HCT116 (cell line): ENCODE data around the gene STUM. TPM values are rescaled to one million over a fixed set of nuclear protein-coding genes. Genes with fewer than 3 reads are reported as not detected.
"Not testable (repeated sequence)": the region's sequence is repeated elsewhere in the genome, so short reads cannot be mapped to it uniquely, and the experiment has no call there.

Source experiments
- ATAC-seq: fragments of 200-7000 bp; cut with Tn5 transposase; 2 replicates; pipeline ENCODE4 v1.9.1; 2020; ENCODE audit warnings: mild to moderate bottlenecking, moderate library complexity
- BruUV-seq: library from RNA; stranded (reverse); fragments of 400-500 nt; replicated peaks from 2 replicates; lab custom pipeline; 2021; lab: Mats Ljungman, UMichigan
- CTCF ChIA-PET: fragments of 300-600 bp; sonication (Branson Sonifier 250); formaldehyde crosslinking; loops from one replicate; lab custom pipeline; 2021; ENCODE audit warnings: antibody characterized with exemption; lab: Charles Lee
- POLR2A ChIA-PET: fragments of 300-600, 350-600 bp; sonication (Branson Sonifier 250); formaldehyde crosslinking; loops from one replicate; lab custom pipeline; 2021; ENCODE audit warnings: antibody characterized with exemption; lab: Charles Lee
- RAD21 ChIA-PET, 2 experiments: fragments of 300-600 bp; sonication (Branson Sonifier 250); formaldehyde crosslinking; loops; one replicate each; lab custom pipeline; 2023; ENCODE audit warnings: low total read pairs in 2 of 2; ENCODE audit not compliant: uncharacterized antibody in 2 of 2, unreplicated experiment in 2 of 2, low non-redundant PET in 1 of 2; lab: Charles Lee
- DNase-seq: peaks from one replicate; pipeline ENCODE4 v3.0.0-alpha.2; 2010; ENCODE audit warnings: low read depth, low spot score
- H2AFZ ChIP-seq: fragments of 200-600 bp; shearing (Covaris generic), sonication (generic); 2 replicates; pipeline ENCODE4 v1.6.1; 2017; ENCODE audit warnings: low read depth, mixed run types, mixed read lengths, antibody characterized with exemption, low read length; ENCODE audit not compliant: poor library complexity, severe bottlenecking
- H3K27ac ChIP-seq: 2 replicates; pipeline ENCODE4 v1.5.1; 2012; ENCODE audit warnings: low read depth, low read length
- H3K27me3 ChIP-seq: fragments of 200-600 bp; sonication (generic); 2 replicates; pipeline ENCODE4 v1.6.1; 2016; ENCODE audit warnings: mixed run types, low read length, mixed read lengths; ENCODE audit not compliant: insufficient read depth
- H3K36me3 ChIP-seq, 2 experiments: fragments of 200-500 bp in 1 of 2; fragments of 200-600 bp in 1 of 2; sonication (Bioruptor generic) in 1 of 2; sonication (generic) in 1 of 2; 2 replicates each; pipeline versions ENCODE4 v1.5.1 to v1.6.1; 2014 to 2016; ENCODE audit warnings: low read length in 2 of 2, inconsistent platforms in 1 of 2, mixed read lengths in 1 of 2, mixed run types in 1 of 2; ENCODE audit not compliant: insufficient read depth in 2 of 2, control insufficient read depth in 1 of 2
- H3K4me1 ChIP-seq, 2 experiments: fragments of 200-600 bp in 1 of 2; sonication (generic) in 1 of 2; 2 replicates each; pipeline versions ENCODE4 v1.5.1 to v1.6.1; 2012 to 2017; ENCODE audit warnings: low read length in 2 of 2, inconsistent platforms in 1 of 2, mild to moderate bottlenecking in 1 of 2, mixed read lengths in 1 of 2, mixed run types in 1 of 2, moderate library complexity in 1 of 2; ENCODE audit not compliant: insufficient read depth in 2 of 2, control insufficient read depth in 1 of 2
- H3K4me2 ChIP-seq: fragments of 200-600 bp; sonication (generic); 2 replicates; pipeline ENCODE4 v1.6.1; 2017; ENCODE audit warnings: mixed run types, low read length, mixed read lengths
- H3K4me3 ChIP-seq, 2 experiments: fragments of 200-600 bp in 1 of 2; sonication (generic) in 1 of 2; replicated peaks in 1 of 2; 2 replicates each; pipeline ENCODE4 v1.5.1; 2011 to 2016; ENCODE audit warnings: low read length in 2 of 2, control low read depth in 1 of 2, low read depth in 1 of 2, mild to moderate bottlenecking in 1 of 2, mixed read lengths in 1 of 2, mixed run types in 1 of 2
- H3K79me2 ChIP-seq: fragments of 200-600 bp; sonication (generic); 2 replicates; pipeline ENCODE4 v1.6.1; 2017; ENCODE audit warnings: mild to moderate bottlenecking, mixed run types, low read length, moderate library complexity, mixed read lengths; ENCODE audit not compliant: insufficient read depth
- H3K9ac ChIP-seq: fragments of 200-600 bp; sonication (generic); 2 replicates; pipeline ENCODE4 v1.6.1; 2016; ENCODE audit warnings: low read length, mixed read lengths
- H3K9me2 ChIP-seq: fragments of 200-600 bp; sonication (generic), shearing (Covaris generic); 2 replicates; pipeline ENCODE4 v1.6.1; 2017; ENCODE audit warnings: mixed run types, mild to moderate bottlenecking, moderate library complexity; ENCODE audit not compliant: insufficient read depth
- H3K9me3 ChIP-seq, 2 experiments: fragments of 200-500 bp in 1 of 2; fragments of 200-600 bp in 1 of 2; sonication (Bioruptor generic) in 1 of 2; sonication (generic) in 1 of 2; 2 replicates each; pipeline ENCODE4 v1.6.1; 2014 to 2017; ENCODE audit warnings: low read length in 2 of 2, mixed read lengths in 2 of 2, inconsistent platforms in 1 of 2, low read depth in 1 of 2, mild to moderate bottlenecking in 1 of 2, mixed run types in 1 of 2, moderate library complexity in 1 of 2; ENCODE audit not compliant: control insufficient read depth in 1 of 2, insufficient read depth in 1 of 2
- H4K20me1 ChIP-seq: fragments of 200-600 bp; sonication (generic), shearing (Covaris generic); 2 replicates; pipeline ENCODE4 v1.6.1; 2017; ENCODE audit warnings: mixed run types, mild to moderate bottlenecking, moderate library complexity; ENCODE audit not compliant: insufficient read depth
- CEBPB ChIP-seq: IDR thresholded peaks from 2 replicates; pipeline ENCODE4 v1.6.1; 2012; ENCODE audit warnings: low read depth
- EGR1 ChIP-seq: IDR thresholded peaks from 2 replicates; pipeline ENCODE4 v1.6.1; 2012; ENCODE audit warnings: low read depth
- ELF1 ChIP-seq: IDR thresholded peaks from 2 replicates; pipeline ENCODE4 v1.6.1; 2012; ENCODE audit warnings: low read depth, borderline replicate concordance
- JUND ChIP-seq: IDR thresholded peaks from 2 replicates; pipeline ENCODE4 v1.6.1; 2012
- POLR2A ChIP-seq: IDR thresholded peaks from 2 replicates; pipeline ENCODE4 v1.7.0; 2011; ENCODE audit warnings: borderline replicate concordance; ENCODE audit not compliant: insufficient read depth, insufficient read length; ENCODE audit errors: extremely low read depth
- POLR2AphosphoS5 ChIP-seq: IDR thresholded peaks from 2 replicates; pipeline ENCODE4 v1.6.1; 2011; ENCODE audit warnings: mild to moderate bottlenecking, low read depth, low read length, moderate library complexity
- RAD21 ChIP-seq: IDR thresholded peaks from 2 replicates; pipeline ENCODE4 v1.6.1; 2012; ENCODE audit warnings: low read depth, mild to moderate bottlenecking
- TCF7L2 ChIP-seq: IDR thresholded peaks from 2 replicates; pipeline ENCODE4 v1.7.0; 2011; ENCODE audit warnings: borderline replicate concordance, inconsistent platforms; ENCODE audit not compliant: insufficient read depth, insufficient read length; ENCODE audit errors: extremely low read depth
- YY1 ChIP-seq: IDR thresholded peaks from 2 replicates; pipeline ENCODE4 v1.6.1; 2011; ENCODE audit warnings: low read length, low read depth, moderate library complexity, mild to moderate bottlenecking; ENCODE audit not compliant: insufficient replicate concordance; ENCODE audit errors: extremely low read depth
- intact Hi-C: fragments of 100-400 bp; cut with micrococcal nuclease; formaldehyde crosslinking; loops from 2 replicates; pipeline ENCODE4 v1.10.0; 2022
- total RNA-seq: library from RNA; stranded (reverse); gene quantifications from one replicate; pipeline ENCODE4 v1.2.1, GENCODE V29; 2021; ENCODE audit not compliant: unreplicated experiment

Gene STUM
- total RNA-seq, 1 experiment from 2014 or later = not detected

DNA sequence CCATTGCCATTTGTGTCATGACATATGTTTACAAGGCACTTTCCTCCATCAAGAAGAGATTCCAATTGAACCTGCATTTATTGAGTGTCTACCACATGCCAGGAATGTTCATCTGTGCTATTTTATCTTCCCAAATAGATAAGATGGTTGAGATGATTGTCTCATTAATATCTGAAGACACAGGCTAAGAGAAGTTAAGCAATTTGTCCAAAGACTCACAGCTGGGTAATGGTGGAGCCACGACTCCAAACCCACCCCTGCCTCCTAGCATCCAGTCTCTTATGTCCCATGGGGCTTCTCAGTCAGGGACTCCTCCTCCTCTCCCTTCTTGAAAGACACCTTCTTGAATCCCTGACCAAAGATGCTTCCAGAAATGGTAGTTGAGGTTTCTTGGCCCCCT is 68.1 kb downstream of the STUM start:
- Histone ChIP-seq H4K20me1 (no peaks in the 10 kb centered on the region), H3K9me2 (no peaks in the 10 kb centered on the region), H3K4me3 (no peak overlapping the region), H3K27ac (no peak overlapping the region), H3K9me3 (no peaks in the 10 kb centered on the region), H3K36me3 (no peaks in the 10 kb centered on the region), H3K79me2 (no peaks in the 10 kb centered on the region), H2AFZ (no peak overlapping the region), H3K27me3 (no peaks in the 10 kb centered on the region), H3K4me2 (no peak overlapping the region)
- CTCF ChIA-PET = no interaction called here
- DNase-seq (no peak), ATAC-seq (no peak)
- RAD21 ChIA-PET = no interaction called here
- intact Hi-C loops = no loop called here
- TF ChIP-seq ELF1 (no peak), POLR2AphosphoS5 (no peak), EGR1 (no peak), CEBPB (no peak), YY1 (no peak), RAD21 (no peak)
- TF ChIP-seq, all 23 proteins: peak for 0
- no peak overlapping the region for H3K9ac ChIP-seq
- no TSS peak for BruUV-seq
- POLR2A ChIA-PET = no interaction called here
- no peaks in the 10 kb centered on the region for H3K4me1 ChIP-seq

DNA sequence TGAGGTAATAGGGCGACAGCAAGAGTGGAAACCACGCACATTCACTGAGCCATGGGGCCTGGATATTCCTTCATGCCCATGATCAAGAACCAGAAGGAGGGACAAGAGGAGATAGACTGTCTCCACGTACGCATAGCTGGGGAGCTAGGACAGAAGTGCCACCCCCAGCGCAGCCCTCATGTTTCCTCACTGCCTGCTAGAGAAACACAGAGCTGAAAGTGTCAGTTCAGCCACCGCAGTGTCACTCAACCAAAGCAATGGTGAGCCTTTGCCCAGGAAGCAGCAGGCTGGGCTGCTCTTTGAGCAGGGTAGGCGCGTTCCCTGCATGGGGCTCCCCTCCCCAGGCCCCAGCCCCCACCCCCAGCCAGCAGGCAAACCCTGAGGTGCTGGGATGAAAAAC is 68.5 kb downstream of the STUM start:
- Histone ChIP-seq H3K79me2 (no peaks in the 10 kb centered on the region), H2AFZ (no peak overlapping the region), H3K9ac (no peak overlapping the region), H3K9me3 (no peaks in the 10 kb centered on the region)
- BruUV-seq = no TSS peak
- intact Hi-C loops = no loop called here
- no peak for ATAC-seq
- no peak for TF ChIP-seq POLR2A
- no peak for TF ChIP-seq TCF7L2
- TF ChIP-seq JUND = no peak
- TF ChIP-seq RAD21 = no peak
- TF ChIP-seq, all 23 proteins: peak for 0
- DNase-seq = no peak
- no peaks in the 10 kb centered on the region for H3K27me3 ChIP-seq
- H4K20me1 ChIP-seq = no peaks in the 10 kb centered on the region
- ChIA-PET RAD21 (no interaction called here), POLR2A (no interaction called here), CTCF (interaction anchor here (1.3 kb wide), 1 partner anchor 9 kb away, joined by 5 read pairs; no protein-coding TSS in a partner anchor)
- no peak overlapping the region for H3K4me2 ChIP-seq
- no peak overlapping the region for H3K4me3 ChIP-seq
- H3K4me1 ChIP-seq = no peaks in the 10 kb centered on the region
- no peaks in the 10 kb centered on the region for H3K9me2 ChIP-seq
- no peaks in the 10 kb centered on the region for H3K36me3 ChIP-seq
- H3K27ac ChIP-seq = no peak overlapping the region

DNA sequence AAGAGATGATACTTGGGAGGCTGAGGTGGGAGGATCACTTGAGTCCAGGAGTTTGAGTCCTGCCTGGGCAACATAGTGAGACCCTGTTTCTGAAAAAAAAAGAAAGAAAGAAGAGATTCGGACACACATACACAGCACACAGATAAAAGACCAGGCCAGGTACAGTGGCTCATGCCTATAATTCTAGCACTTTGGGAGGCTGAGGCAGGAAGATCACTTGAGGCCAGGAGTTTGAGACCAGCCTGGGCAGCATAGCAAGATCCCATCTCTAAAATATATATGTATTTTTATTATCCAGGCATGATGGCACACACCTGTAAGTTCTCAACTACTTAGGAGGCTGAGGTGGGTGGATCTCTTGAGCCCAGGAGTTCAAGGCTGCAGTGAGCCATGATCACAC is 69.2 kb downstream of the STUM start:
- POLR2A ChIA-PET, DNase-seq, intact Hi-C loops, H3K4me3 ChIP-seq, H3K9me2 ChIP-seq, H3K9me3 ChIP-seq, ATAC-seq, H4K20me1 ChIP-seq, RAD21 ChIA-PET, H3K9ac ChIP-seq, H3K79me2 ChIP-seq, H3K27me3 ChIP-seq, BruUV-seq, H3K4me1 ChIP-seq, H3K36me3 ChIP-seq, H2AFZ ChIP-seq, H3K27ac ChIP-seq, H3K4me2 ChIP-seq: not testable (repeated sequence)
- CTCF ChIA-PET = interaction anchor here (1.3 kb wide), 1 partner anchor 8 kb away, joined by 5 read pairs; no protein-coding TSS in a partner anchor
